GM19099 (cell line): ENCODE results near the gene RIPK4.

Experiments
- POLR2A ChIP-seq: IDR thresholded peaks from 3 replicates; pipeline ENCODE4 v1.6.1; 2011; ENCODE audit warnings: low read depth; ENCODE audit not compliant: insufficient read length; ENCODE audit errors: extremely low read depth

Gene RIPK4

DNA sequence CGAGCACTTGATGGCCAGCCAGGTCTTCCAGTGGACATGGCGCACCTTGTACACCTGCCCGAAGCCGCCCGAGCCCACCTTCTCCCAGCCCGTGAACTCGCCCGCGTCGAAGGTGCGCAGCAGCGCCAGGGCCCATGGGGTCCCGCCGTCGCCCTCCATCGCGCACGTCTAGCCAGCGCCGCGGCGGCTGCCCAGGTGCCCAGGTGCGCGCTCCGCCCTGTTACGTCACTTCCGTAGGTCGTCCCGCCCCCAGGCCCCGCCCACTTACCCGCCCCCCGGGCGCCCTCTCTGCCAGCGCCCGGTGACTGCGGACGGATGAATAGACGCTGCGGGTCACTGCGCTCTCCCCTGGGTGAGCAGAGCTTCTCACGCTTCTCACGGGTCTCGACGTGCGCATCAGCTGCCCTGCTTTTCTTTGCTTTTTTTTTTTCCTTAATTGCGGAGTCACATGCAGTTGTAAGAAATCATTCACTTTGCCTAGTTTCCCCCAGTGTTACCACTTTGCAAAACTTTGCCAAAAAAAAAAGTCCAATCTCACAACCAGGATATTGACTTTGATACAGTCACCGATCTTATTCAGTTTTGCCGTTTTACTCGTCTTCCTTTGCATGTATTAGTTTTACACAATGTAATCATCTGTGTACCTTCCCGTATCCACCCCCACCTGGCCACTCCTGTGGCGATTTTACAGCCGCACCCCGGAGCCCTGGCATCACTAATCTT, at the start of gene RIPK4:
RIPK4 (minus strand) TSS at position 170 of the 723 bp plus-strand sequence; CDS start at position 159, 11 bp downstream.
- no peak for TF ChIP-seq POLR2A

DNA sequence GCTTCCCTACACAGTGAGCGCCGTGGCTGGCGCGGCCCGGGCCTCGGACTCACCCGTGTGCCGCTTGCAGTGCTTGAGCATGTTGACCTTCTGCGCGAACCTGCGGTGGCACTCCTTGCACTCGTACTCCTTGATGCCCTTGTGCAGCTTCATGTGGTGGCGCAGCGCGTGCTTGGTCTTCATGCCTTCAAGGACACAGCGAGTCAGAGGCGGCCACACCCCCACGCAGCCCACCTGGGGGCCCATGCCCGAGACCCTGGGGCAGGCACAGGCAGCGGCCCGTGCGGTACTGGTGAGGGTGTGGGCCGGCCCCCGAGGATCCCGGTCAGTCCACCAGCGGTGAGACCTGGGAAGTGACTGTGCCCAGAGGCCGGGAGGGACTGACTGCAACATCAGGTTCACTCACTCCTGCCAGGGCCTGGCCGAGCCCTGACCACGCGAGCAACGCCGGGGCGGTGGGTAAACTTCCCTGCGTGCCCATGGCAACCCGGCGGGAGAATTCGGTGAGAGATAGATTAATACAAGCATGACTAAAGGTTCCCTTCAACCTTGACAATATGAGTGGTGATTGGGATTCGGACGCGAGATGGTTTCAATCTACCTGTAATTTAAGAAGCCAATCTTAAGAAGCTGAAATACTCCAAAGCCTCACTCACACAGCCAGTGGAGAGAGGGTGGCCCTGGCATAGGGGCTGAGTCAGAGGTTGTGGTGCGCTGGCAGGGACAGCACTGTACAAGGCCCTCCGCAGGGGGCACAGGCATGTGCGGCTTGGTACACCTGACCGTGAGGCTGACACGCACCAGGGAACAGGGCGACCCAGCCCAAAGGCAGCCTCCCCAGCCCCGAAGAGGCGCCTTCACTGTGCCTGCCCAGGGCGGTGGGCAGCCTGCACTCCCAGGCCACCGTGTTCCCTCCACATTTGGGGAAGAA, 49.1 kb upstream of the RIPK4 start:
- no peak for TF ChIP-seq POLR2A

DNA sequence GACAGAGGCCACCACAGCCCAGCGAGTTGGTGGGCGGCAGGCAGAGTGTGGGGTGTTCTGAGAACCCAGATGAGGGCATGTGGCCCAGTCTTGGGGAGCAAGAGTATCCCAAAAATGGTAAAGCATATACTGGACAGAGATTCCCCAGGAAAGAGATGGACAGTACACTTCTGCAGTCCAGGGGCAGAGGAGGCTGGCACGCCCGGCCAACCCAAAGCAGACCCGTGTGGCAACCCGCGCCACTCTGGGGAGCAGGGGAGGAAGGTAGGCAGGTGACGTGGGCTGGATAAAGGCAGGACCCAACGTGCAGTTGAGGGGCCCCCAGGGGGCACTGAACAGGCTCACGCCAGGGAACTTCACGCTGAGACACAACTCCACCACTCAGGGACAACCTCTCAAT, 46.4 kb upstream of the RIPK4 start:
- no peak for TF ChIP-seq POLR2A

GRCh38 chr21:41812679-41813078, 45.8 kb upstream of the RIPK4 start:
- no peak for TF ChIP-seq POLR2A

DNA sequence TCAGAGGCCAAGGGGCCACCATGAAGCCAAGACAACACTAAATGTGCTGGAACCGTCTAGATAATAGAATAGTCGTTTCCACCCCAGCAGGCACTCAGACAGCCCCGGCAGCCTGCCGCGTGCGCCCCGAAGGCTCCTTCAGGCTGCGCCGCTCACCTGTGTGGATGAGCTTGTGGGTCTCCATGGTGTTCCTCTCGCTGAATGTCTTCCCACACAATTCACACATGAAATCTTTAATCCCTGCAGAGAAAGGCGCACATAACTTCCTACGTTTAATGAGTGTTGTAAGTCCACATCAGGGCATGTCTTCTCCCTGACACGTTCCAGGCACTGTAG, 43.7 kb upstream of the RIPK4 start:
- no peak for TF ChIP-seq POLR2A

DNA sequence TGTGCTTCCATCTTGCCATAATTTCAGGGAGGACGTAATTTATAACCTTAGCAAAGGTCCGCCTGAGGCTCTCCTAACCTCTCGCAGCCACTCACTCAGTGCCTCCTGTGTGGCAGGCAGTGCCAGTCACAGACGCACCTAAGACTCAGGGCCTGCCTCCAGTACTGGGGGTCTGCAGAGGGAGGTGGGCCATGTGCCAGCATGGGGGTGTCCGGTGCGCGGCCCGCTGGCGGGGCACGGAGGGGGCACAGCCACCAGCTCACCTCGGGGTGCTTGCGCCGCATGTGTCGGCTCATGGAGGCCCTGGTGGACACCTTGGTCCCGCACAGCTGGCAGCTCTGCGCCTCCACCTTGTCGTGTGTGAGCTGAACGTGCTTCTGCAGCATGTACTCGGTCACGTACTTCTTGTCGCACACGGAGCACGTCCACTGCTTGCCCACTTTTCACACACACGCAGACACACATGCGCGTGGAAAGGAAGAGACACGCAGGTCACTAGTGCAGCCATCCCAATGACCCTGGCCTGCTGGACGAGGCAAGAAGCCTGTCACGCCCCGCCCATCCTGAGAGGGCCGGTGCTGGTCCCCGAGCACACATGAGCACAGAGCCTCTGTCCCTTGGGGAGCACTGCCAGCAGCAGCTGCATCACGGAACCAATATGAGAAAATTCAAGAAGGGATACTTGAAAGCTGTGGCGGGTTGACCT, 43.2 kb upstream of the RIPK4 start:
- no peak for TF ChIP-seq POLR2A

DNA sequence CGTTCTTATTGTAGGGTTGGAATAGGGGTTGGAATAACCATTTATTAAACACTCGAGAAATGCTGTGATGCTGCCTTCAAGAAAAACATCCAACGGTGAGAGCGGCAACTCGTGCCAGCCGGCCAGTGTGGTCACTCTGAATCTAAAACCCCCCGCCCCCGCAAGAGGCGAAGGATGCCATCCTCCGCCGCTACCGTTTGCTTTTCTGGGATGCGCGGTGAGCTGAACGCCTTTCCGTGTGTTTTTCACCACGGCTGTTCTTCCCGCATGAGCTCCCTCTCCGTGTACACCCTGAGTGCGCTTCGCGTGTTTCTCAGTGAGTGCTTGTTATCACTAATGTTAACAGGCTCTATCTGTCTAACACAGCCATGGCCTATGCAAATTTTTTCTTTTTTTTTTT, 42.0 kb upstream of the RIPK4 start:
- no peak for TF ChIP-seq POLR2A

DNA sequence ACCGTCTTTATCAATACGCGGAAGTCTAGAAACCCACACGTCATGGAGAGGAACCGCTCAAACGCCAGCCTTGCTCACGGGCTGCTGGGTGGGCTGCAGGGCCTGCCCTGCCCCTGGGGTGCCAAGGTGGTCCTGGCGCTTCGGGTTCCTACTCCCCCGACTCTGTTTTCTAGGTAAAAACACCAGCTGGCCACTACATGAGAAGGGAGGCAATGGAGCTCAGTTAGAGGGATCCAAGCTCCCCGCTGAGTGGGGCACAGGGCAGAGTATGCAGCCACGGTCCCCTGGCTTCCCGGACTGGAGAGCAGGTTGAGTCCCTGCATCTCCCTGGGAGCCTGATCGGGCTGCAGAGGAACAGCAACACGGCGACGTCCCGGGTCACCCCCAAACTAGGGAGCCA, 41.2 kb upstream of the RIPK4 start:
- TF ChIP-seq POLR2A: no peak

DNA sequence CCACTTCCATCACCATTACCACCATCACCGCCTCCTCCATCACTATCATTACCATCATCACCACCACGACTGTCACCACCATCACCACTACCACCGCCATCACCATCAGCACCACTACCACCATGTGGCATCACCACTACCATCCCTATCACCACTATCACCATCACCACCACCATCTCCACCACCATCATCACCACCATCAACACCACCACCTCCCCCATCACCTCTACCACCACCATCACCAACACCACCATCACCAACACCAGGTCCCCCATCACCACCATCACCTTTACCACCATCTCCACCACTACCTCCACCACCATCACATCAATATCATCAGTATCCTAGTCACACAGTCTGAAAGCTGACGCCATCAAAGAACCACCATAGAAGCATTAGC, 39.9 kb upstream of the RIPK4 start:
- TF ChIP-seq POLR2A: no peak

- no peak for TF ChIP-seq POLR2A
These were observed 38.8 kb upstream of the RIPK4 start for GRCh38 chr21:41805643-41806042.

DNA sequence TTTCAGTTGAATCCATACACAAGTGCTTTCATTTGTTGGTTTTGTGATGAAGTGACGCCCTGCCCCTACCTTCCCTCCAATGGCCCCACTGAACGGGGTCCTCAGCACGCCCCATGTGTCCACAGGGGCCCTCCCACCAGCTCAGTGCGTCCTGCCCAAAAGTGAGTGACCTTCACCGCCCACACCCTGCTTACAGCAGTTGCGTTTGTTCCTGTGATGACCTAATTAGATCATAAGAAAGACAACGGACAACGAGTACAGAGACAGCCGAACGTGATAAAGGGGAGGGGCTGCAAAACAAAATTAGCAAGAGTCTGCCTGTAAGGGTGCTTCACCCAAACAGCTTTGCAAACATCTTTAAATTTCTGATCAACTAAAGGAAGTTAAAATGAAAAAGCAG, 38.2 kb upstream of the RIPK4 start:
- TF ChIP-seq POLR2A: no peak

- TF ChIP-seq POLR2A: no peak
These were observed 37.5 kb upstream of the RIPK4 start for GRCh38 chr21:41804381-41804780.

GRCh38 chr21:41803316-41803715, 36.5 kb upstream of the RIPK4 start:
- no peak for TF ChIP-seq POLR2A

DNA sequence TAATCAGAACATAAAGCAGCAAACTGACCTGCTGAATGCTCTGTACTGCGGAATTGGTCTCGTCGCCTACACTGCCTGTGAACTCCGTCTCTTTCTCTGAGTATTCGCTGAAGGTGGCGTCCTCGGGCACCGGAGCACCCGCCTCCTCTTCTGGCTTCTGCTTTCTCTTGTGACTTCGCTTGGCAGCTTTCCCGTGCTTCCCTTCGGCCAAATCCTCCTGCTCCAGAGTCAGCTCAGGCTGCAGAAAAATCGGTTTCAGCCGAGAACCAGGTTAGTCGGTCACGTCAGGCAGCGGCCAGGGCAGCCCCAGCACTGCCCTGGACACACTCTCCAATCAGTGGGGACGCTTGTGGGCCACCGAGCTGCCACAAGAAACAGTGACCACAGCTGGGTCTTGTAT, 35.8 kb upstream of the RIPK4 start:
- TF ChIP-seq POLR2A: no peak

DNA sequence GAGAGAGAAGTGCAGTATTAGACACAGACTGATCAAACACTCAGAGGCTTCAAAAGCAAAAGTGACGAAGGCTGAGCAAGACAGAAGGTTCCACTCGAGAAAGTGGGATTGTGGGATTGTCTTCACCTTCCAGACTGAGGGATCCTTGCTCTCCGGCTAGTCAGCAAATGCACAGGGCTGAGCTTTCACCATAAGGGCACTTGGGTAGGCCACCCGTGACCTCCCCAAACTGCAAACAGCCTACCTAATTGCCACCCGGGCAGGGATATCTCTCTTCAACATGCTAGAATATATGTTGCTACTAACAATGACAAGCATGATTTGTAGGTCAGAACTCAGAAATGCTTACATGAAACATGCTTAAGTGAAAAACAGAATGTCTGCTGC, 35.3 kb upstream of the RIPK4 start:
- no peak for TF ChIP-seq POLR2A
